ENCODE data around the gene LBX2. TPM values are rescaled to one million over a fixed set of nuclear protein-coding genes. Genes with fewer than 3 reads are reported as not detected.

Gene LBX2
- total and polyA plus RNA-seq, 10 of the 15 experiments (the other 5 are each of a cell fraction or from before 2014, with no cell fraction given), result 0.08 to 4.0 (median 0.27) TPM

- TF ChIP-seq, protein P1, sequence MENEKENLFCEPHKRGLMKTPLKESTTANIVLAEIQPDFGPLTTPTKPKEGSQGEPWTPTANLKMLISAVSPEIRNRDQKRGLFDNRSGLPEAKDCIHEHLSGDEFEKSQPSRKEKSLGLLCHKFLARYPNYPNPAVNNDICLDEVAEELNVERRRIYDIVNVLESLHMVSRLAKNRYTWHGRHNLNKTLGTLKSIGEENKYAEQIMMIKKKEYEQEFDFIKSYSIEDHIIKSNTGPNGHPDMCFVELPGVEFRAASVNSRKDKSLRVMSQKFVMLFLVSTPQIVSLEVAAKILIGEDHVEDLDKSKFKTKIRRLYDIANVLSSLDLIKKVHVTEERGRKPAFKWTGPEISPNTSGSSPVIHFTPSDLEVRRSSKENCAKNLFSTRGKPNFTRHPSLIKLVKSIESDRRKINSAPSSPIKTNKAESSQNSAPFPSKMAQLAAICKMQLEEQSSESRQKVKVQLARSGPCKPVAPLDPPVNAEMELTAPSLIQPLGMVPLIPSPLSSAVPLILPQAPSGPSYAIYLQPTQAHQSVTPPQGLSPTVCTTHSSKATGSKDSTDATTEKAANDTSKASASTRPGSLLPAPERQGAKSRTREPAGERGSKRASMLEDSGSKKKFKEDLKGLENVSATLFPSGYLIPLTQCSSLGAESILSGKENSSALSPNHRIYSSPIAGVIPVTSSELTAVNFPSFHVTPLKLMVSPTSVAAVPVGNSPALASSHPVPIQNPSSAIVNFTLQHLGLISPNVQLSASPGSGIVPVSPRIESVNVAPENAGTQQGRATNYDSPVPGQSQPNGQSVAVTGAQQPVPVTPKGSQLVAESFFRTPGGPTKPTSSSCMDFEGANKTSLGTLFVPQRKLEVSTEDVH (IDR thresholded peaks at IDR 0.05; ENCODE audit: low read depth, partially characterized antibody), result no peak
- peak; percentile 95 for TF ChIP-seq BMI1 (IDR thresholded peaks at IDR 0.05; ENCODE audit: borderline replicate concordance)
- peak; percentile 97 for TF ChIP-seq NRF1 (conservative IDR thresholded peaks at IDR 0.05; ENCODE audit: low read depth, low read length)
- TF ChIP-seq NR2C1 (IDR thresholded peaks at IDR 0.05), result no peak; the same call in 1 of the 2 replicates
- TF ChIP-seq WRNIP1 (IDR thresholded peaks at IDR 0.05; ENCODE audit: borderline replicate concordance, low read depth, low read length), result no peak
- TF ChIP-seq FOXM1 (IDR thresholded peaks at IDR 0.05; ENCODE audit: low read depth, low read length), result no peak
- no peak for TF ChIP-seq BCL11A (IDR thresholded peaks at IDR 0.05; ENCODE audit: low read depth, low read length)
- no peak for TF ChIP-seq SPI1 (IDR thresholded peaks at IDR 0.05; ENCODE audit: borderline replicate concordance, insufficient read depth, low read depth, low read length)
- peak; percentile 86 for TF ChIP-seq GABPA (IDR thresholded peaks at IDR 0.05; ENCODE audit: low read depth)
- TF ChIP-seq CBX3 (IDR thresholded peaks at IDR 0.05; ENCODE audit: borderline replicate concordance, low read depth), result no peak
- TF ChIP-seq HDAC6 (IDR thresholded peaks at IDR 0.05; ENCODE audit: unreplicated experiment), result no peak
- TF ChIP-seq CEBPB (IDR thresholded peaks at IDR 0.05; ENCODE audit: borderline replicate concordance in 1 of 2, low read depth in 2 of 2, low read length in 2 of 2), result no peak
- TF ChIP-seq, protein P2, sequence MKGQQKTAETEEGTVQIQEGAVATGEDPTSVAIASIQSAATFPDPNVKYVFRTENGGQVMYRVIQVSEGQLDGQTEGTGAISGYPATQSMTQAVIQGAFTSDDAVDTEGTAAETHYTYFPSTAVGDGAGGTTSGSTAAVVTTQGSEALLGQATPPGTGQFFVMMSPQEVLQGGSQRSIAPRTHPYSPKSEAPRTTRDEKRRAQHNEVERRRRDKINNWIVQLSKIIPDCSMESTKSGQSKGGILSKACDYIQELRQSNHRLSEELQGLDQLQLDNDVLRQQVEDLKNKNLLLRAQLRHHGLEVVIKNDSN (IDR thresholded peaks at IDR 0.05; ENCODE audit: borderline replicate concordance, extremely low read length, insufficient read depth, low read depth, low read length), result peak; percentile 79
- peak; percentile 50 for TF ChIP-seq RELA (IDR thresholded peaks at IDR 0.05; ENCODE audit: borderline replicate concordance, partially characterized antibody)
- 0 out of 2 replicates have a peak, but pooled peaks have one; percentile 60 for TF ChIP-seq ESRRA (IDR thresholded peaks at IDR 0.05; ENCODE audit: low read length)
- no peak for TF ChIP-seq EED (IDR thresholded peaks at IDR 0.05; ENCODE audit: low read depth)
- peak; percentile 49 for TF ChIP-seq RAD21 (IDR thresholded peaks at IDR 0.05; ENCODE audit: insufficient read depth, low read depth, low read length)
- TF ChIP-seq KAT2A (conservative IDR thresholded peaks at IDR 0.05; ENCODE audit: control insufficient read depth, low read depth, low read length), result no peak
- peak; percentile 80 for TF ChIP-seq LARP7 (IDR thresholded peaks at IDR 0.05)
- TF ChIP-seq, protein P3, sequence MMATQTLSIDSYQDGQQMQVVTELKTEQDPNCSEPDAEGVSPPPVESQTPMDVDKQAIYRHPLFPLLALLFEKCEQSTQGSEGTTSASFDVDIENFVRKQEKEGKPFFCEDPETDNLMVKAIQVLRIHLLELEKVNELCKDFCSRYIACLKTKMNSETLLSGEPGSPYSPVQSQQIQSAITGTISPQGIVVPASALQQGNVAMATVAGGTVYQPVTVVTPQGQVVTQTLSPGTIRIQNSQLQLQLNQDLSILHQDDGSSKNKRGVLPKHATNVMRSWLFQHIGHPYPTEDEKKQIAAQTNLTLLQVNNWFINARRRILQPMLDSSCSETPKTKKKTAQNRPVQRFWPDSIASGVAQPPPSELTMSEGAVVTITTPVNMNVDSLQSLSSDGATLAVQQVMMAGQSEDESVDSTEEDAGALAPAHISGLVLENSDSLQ (IDR thresholded peaks at IDR 0.05), result peak; percentile 21; the same call in 1 of the 2 replicates
- TF ChIP-seq, protein P4, sequence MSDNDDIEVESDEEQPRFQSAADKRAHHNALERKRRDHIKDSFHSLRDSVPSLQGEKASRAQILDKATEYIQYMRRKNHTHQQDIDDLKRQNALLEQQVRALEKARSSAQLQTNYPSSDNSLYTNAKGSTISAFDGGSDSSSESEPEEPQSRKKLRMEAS (IDR thresholded peaks at IDR 0.05; ENCODE audit: low read depth, low read length), result peak; percentile 79; the same call in 1 of the 2 replicates
- peak; percentile 5; the same call in 1 of the 2 replicates for TF ChIP-seq TCF12 (IDR thresholded peaks at IDR 0.05; ENCODE audit: low read depth, low read length)
- no peak for TF ChIP-seq ZNF384 (IDR thresholded peaks at IDR 0.05; ENCODE audit: borderline replicate concordance, low read depth, low read length)
- TF ChIP-seq MXI1 (IDR thresholded peaks at IDR 0.05; ENCODE audit: low read depth, low read length), result peak; percentile 87; the same call in 1 of the 2 replicates
- TF ChIP-seq, protein P5, sequence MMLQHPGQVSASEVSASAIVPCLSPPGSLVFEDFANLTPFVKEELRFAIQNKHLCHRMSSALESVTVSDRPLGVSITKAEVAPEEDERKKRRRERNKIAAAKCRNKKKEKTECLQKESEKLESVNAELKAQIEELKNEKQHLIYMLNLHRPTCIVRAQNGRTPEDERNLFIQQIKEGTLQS (IDR thresholded peaks at IDR 0.05; ENCODE audit: borderline replicate concordance, extremely low read depth, low read depth, low read length), result 0 out of 2 replicates have a peak, but pooled peaks have one; percentile 26
Measured at GRCh38 chr2:74507145-74507925, 7.9 kb upstream of the LBX2 start, which contains the start of gene PCGF1 (continued).
